ENCODE measurements around the gene MORF4L1. TPM values are rescaled to one million over a fixed set of nuclear protein-coding genes. Genes with fewer than 3 reads are reported as not detected.

The MORF4L1 gene
- total RNA-seq, 1 donor from 2014 or later, result 491 TPM

GRCh38 chr15:78909160-78909695, 36.5 kb downstream of the MORF4L1 start:
- TF ChIP-seq CTCF (IDR thresholded peaks at IDR 0.05), result no peak
- H3K9me3 Mint-ChIP-seq (ENCODE audit: low read depth), result no peaks in the 10 kb centered on the region
- peaks cover 57% of the 10 kb centered on the region for H3K36me3 Mint-ChIP-seq (ENCODE audit: low read depth)
- H3K4me1 Mint-ChIP-seq (ENCODE audit: low read depth), result peaks cover 47% of the 10 kb centered on the region
- H3K27ac Mint-ChIP-seq (ENCODE audit: unreplicated experiment), result peak overlapping the region; percentile 39
- no peak overlapping the region for H3K4me3 Mint-ChIP-seq (ENCODE audit: unreplicated experiment)
- H3K27me3 Mint-ChIP-seq (ENCODE audit: low read depth), result no peaks in the 10 kb centered on the region
- no peak for DNase-seq (ENCODE audit: low spot score)

GRCh38 chr15:78909791-78910228, 37.1 kb downstream of the MORF4L1 start:
- Mint-ChIP-seq H3K36me3 (ENCODE audit: low read depth) (peaks cover 55% of the 10 kb centered on the region), H3K27me3 (ENCODE audit: low read depth) (no peaks in the 10 kb centered on the region), H3K4me3 (ENCODE audit: unreplicated experiment) (no peak overlapping the region), H3K4me1 (ENCODE audit: low read depth) (peaks cover 47% of the 10 kb centered on the region), H3K9me3 (ENCODE audit: low read depth) (no peaks in the 10 kb centered on the region), H3K27ac (ENCODE audit: unreplicated experiment) (no peak overlapping the region)
- no peak for DNase-seq (ENCODE audit: low spot score)
- TF ChIP-seq CTCF (IDR thresholded peaks at IDR 0.05), result peak; percentile 87

- DNase-seq (ENCODE audit: low spot score), result no peak
- Mint-ChIP-seq H3K9me3 (ENCODE audit: low read depth) (no peaks in the 10 kb centered on the region), H3K36me3 (ENCODE audit: low read depth) (peaks cover 52% of the 10 kb centered on the region), H3K4me1 (ENCODE audit: low read depth) (peaks cover 45% of the 10 kb centered on the region), H3K27ac (ENCODE audit: unreplicated experiment) (no peak overlapping the region), H3K4me3 (ENCODE audit: unreplicated experiment) (no peak overlapping the region), H3K27me3 (ENCODE audit: low read depth) (no peaks in the 10 kb centered on the region)
- no peak for TF ChIP-seq CTCF (IDR thresholded peaks at IDR 0.05)
These were observed 37.6 kb downstream of the MORF4L1 start for GRCh38 chr15:78910271-78910670.

- Mint-ChIP-seq H3K27me3 (ENCODE audit: low read depth) (no peaks in the 10 kb centered on the region), H3K9me3 (ENCODE audit: low read depth) (no peaks in the 10 kb centered on the region), H3K36me3 (ENCODE audit: low read depth) (peaks cover 39% of the 10 kb centered on the region), H3K4me1 (ENCODE audit: low read depth) (peaks cover 40% of the 10 kb centered on the region), H3K4me3 (ENCODE audit: unreplicated experiment) (no peak overlapping the region), H3K27ac (ENCODE audit: unreplicated experiment) (peak overlapping the region; percentile 37)
- no peak for TF ChIP-seq CTCF (IDR thresholded peaks at IDR 0.05)
- no peak for DNase-seq (ENCODE audit: low spot score)
These were observed 39.6 kb downstream of the MORF4L1 start for GRCh38 chr15:78912316-78912715.

GRCh38 chr15:78913012-78913411, 40.3 kb downstream of the MORF4L1 start:
- Mint-ChIP-seq H3K27ac (ENCODE audit: unreplicated experiment) (peak overlapping the region; percentile 15), H3K27me3 (ENCODE audit: low read depth) (no peaks in the 10 kb centered on the region), H3K4me1 (ENCODE audit: low read depth) (peaks cover 37% of the 10 kb centered on the region), H3K9me3 (ENCODE audit: low read depth) (no peaks in the 10 kb centered on the region), H3K36me3 (ENCODE audit: low read depth) (peaks cover 39% of the 10 kb centered on the region), H3K4me3 (ENCODE audit: unreplicated experiment) (no peak overlapping the region)
- TF ChIP-seq CTCF (IDR thresholded peaks at IDR 0.05), result no peak
- no peak for DNase-seq (ENCODE audit: low spot score)
